ENCODE data around the gene CFL2.
A peak's percentile ranks its signal among the peaks of the same experiment; 100 is the strongest.

Gene CFL2

DNA sequence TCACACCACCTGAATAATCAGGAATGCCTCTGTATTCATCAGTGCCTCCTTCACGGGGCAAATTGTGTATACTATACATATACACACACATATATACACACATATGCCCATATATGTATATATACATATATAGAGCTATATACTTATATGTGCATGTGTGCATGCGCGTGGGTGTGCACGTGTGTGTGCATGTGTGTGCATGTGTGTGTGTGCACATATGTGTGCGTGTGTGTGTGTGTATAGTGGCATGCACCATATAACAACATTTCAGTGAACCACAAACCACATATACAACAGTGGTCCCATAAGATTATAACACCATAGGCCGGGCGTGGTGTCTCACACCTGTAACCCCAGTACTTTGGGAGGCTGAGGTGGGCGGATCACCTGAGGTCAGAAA is 35.7 kb downstream of the CFL2 start:
- ATAC-seq (replicated peaks; ENCODE audit: extremely low read depth, poor library complexity, severe bottlenecking) (no peak), DNase-seq (ENCODE audit: low spot score in 2 of 2) (no peak)
- Mint-ChIP-seq H3K9me3 (no peaks in the 10 kb centered on the region), H3K36me3 (ENCODE audit: insufficient read depth) (no peaks in the 10 kb centered on the region), H3K27ac (ENCODE audit: low read depth) (no peak overlapping the region), H3K4me3 (no peak overlapping the region), H3K4me1 (no peaks in the 10 kb centered on the region), H3K27me3 (peaks cover 13% of the 10 kb centered on the region)

DNA sequence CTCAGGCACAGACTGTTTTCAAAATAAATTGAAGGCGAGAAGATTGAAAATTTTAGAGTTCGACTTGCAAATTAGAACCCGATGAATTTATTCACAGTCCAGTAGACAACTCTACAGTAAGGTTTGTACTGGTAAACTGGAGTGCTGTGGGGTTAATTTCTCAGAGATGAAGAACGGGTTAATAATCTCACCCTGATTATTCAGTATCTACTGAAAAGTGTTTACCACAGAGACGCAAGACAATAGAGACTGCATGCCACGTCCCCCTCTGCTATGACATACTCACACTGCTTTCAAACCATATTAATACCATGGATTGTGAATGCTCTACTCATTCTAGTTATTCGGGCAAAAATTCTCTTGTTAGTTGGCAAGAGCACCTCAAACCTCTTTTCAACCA is 36.1 kb downstream of the CFL2 start:
- Mint-ChIP-seq H3K36me3 (ENCODE audit: insufficient read depth) (peaks cover 1% of the 10 kb centered on the region), H3K27me3 (peaks cover 13% of the 10 kb centered on the region), H3K4me3 (no peak overlapping the region), H3K27ac (ENCODE audit: low read depth) (no peak overlapping the region), H3K9me3 (no peaks in the 10 kb centered on the region), H3K4me1 (no peaks in the 10 kb centered on the region)
- DNase-seq (ENCODE audit: low spot score in 2 of 2) (no peak), ATAC-seq (replicated peaks; ENCODE audit: extremely low read depth, poor library complexity, severe bottlenecking) (no peak)

DNA sequence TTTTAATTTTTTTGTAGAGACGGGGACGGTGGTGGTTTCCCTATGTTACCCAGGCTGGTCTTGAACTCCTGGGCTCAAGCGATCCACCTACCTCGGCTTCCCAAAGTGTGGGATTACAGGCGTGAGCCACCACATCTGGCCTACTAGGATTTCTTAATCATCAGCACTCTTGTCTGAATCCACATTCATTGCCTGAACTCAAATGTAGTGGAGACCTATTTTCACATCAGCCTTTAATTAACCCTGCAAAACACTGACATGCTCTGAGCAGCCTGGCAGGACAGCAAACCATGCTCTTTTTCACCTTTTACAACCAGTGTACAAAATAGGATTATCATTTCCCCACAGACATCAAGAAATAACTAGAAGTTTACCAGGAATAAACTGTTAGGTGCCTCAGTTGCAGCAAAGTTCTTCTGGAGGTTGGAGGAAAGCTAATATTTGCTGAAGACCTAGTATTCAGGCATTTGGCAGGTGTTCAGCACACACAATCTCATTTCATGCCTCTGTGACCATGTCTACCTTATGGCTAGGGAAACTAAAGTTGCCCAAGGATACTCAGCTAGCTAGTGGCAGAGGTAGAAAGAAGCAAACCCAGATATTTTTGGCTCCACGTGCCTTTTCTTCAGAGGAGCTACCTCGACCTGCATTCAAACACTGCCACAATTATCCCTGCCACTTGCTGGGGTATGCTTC is 37.7 kb downstream of the CFL2 start:
- Mint-ChIP-seq H3K27me3 (peaks cover 11% of the 10 kb centered on the region), H3K27ac (ENCODE audit: low read depth) (no peak overlapping the region), H3K4me1 (no peaks in the 10 kb centered on the region), H3K36me3 (ENCODE audit: insufficient read depth) (peaks cover 2% of the 10 kb centered on the region), H3K9me3 (no peaks in the 10 kb centered on the region), H3K4me3 (no peak overlapping the region)
- ATAC-seq (replicated peaks; ENCODE audit: extremely low read depth, poor library complexity, severe bottlenecking) (no peak), DNase-seq (ENCODE audit: low spot score in 2 of 2) (no peak)

DNA sequence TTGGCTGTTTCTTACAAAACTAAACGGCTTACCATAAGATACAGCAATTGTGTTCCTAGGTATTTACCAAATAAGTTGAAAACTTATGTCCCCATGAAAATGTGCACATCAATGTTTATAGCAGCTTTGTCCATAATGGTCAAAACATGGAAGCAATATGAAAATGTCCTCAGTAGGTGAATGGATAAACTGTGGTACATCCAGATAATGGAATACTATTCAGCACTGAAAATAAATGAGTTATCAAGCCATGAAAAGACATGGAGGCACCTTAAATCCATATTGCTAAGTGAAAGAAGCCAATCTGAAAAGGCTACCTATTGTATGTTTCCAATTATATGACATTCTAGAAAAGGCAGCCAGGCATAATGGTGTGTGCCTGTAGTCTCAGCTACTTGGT is 40.7 kb downstream of the CFL2 start:
- Mint-ChIP-seq H3K27me3 (no peaks in the 10 kb centered on the region), H3K27ac (ENCODE audit: low read depth) (no peak overlapping the region), H3K9me3 (no peaks in the 10 kb centered on the region), H3K4me3 (no peak overlapping the region), H3K4me1 (no peaks in the 10 kb centered on the region), H3K36me3 (ENCODE audit: insufficient read depth) (peaks cover 2% of the 10 kb centered on the region)
- no peak for ATAC-seq (replicated peaks; ENCODE audit: extremely low read depth, poor library complexity, severe bottlenecking)
- no peak for DNase-seq (ENCODE audit: low spot score in 2 of 2)

DNA sequence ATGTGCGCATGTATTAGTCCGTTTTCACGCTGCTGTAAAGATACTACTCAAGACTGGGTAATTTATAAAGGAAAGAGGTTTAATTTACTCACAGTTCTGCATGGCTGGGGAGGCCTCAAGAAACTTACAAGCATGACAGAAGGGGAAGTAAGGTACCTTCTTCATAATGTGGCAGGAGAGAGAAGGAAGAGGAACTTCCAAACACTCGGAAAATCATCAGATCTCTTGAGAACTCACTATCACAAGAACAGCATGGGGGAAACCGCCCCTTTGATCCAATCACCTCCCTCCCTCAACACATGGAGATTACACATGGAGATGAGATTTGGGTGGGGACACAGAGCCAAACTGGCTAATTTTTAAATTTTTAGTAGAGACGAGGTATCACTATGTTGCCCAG is 42.7 kb downstream of the CFL2 start:
- Mint-ChIP-seq H3K9me3 (no peaks in the 10 kb centered on the region), H3K4me3 (no peak overlapping the region), H3K36me3 (ENCODE audit: insufficient read depth) (peaks cover 2% of the 10 kb centered on the region), H3K27ac (ENCODE audit: low read depth) (no peak overlapping the region), H3K27me3 (no peaks in the 10 kb centered on the region), H3K4me1 (no peaks in the 10 kb centered on the region)
- ATAC-seq (replicated peaks; ENCODE audit: extremely low read depth, poor library complexity, severe bottlenecking) = no peak
- no peak for DNase-seq (ENCODE audit: low spot score in 2 of 2)

DNA sequence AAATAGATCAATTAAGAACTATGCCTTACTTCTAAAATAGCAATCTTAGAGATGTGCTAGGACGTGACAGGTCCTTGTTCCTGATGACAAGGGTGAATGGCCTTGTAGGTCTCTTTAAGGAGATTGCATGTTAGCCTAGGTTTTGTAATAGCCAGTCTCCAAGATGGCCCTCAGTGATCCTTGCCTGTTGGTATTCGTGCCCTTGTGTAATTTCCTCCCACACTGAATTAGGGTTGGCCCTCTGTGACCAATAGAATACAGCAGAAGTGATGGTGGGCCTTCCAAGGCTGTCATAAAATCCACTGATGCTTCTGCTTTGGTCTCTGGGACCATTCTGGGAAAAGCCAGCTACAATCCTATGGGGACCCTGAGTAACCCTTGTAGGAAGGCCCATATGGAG is 46.3 kb downstream of the CFL2 start:
- ATAC-seq (replicated peaks; ENCODE audit: extremely low read depth, poor library complexity, severe bottlenecking) = no peak
- H3K27me3 Mint-ChIP-seq = no peaks in the 10 kb centered on the region
- peaks cover 5% of the 10 kb centered on the region for H3K4me1 Mint-ChIP-seq
- no peak overlapping the region for H3K27ac Mint-ChIP-seq (ENCODE audit: low read depth)
- no peak for DNase-seq (ENCODE audit: low spot score in 2 of 2)
- no peak overlapping the region for H3K4me3 Mint-ChIP-seq
- H3K9me3 Mint-ChIP-seq = no peaks in the 10 kb centered on the region
- no peaks in the 10 kb centered on the region for H3K36me3 Mint-ChIP-seq (ENCODE audit: insufficient read depth)

DNA sequence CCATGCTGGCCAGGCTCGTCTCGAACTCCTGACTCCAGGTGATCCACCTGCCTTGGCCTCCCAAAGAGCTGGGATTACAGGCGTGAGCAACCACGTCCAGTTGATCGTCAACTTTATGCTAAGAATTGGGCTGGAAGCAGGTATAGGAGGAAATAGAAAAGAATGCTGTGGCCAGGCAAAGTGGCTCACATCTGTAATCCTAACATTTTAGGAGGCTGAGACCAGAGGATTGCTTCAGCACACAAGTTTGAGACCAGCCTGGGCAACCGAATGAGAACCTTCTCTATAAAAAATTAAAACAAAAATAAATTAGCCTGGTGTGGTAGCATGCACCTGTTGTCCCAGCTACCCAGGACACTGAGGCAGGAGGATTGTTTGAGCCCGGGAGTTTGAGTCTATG is 47.4 kb downstream of the CFL2 start:
- no peak for ATAC-seq (replicated peaks; ENCODE audit: extremely low read depth, poor library complexity, severe bottlenecking)
- DNase-seq (ENCODE audit: low spot score in 2 of 2) = no peak
- Mint-ChIP-seq H3K36me3 (ENCODE audit: insufficient read depth) (no peaks in the 10 kb centered on the region), H3K4me1 (peaks cover 5% of the 10 kb centered on the region), H3K4me3 (no peak overlapping the region), H3K27ac (ENCODE audit: low read depth) (no peak overlapping the region), H3K9me3 (no peaks in the 10 kb centered on the region), H3K27me3 (no peaks in the 10 kb centered on the region)

DNA sequence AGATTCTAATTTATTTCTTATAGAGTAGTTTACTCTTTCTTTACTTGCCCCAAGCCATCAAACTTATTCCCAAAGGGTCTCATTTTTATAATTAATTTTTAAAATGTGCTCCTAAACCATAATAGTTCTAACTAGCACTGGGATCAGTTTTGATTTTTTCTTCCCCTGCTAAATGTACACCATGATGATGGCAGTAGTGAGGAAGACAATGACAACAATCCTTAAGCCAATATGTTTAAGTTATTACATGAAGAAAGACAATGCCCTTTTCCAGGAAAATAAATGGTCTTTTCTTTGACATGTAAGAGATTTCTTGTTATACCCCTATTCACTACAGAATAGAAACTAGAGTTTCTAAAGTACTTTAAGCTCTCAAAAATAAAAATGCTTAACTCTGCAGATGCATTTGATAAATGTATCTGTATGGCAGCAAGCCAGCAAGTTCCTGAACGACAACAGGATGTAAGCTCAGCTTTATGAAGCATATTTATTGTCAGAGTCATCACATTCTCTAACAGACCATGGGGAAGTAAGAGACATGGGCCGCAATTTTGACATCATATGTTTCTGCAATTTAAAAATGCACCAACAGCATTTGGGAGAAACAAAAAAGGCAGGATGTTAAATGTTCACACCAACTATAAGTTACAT is 48.5 kb downstream of the CFL2 start:
- Mint-ChIP-seq H3K27ac (ENCODE audit: low read depth) (no peak overlapping the region), H3K36me3 (ENCODE audit: insufficient read depth) (no peaks in the 10 kb centered on the region), H3K9me3 (peaks cover 3% of the 10 kb centered on the region), H3K4me1 (peaks cover 5% of the 10 kb centered on the region), H3K27me3 (no peaks in the 10 kb centered on the region), H3K4me3 (no peak overlapping the region)
- DNase-seq (ENCODE audit: low spot score in 2 of 2) (no peak), ATAC-seq (replicated peaks; ENCODE audit: extremely low read depth, poor library complexity, severe bottlenecking) (no peak)

DNA sequence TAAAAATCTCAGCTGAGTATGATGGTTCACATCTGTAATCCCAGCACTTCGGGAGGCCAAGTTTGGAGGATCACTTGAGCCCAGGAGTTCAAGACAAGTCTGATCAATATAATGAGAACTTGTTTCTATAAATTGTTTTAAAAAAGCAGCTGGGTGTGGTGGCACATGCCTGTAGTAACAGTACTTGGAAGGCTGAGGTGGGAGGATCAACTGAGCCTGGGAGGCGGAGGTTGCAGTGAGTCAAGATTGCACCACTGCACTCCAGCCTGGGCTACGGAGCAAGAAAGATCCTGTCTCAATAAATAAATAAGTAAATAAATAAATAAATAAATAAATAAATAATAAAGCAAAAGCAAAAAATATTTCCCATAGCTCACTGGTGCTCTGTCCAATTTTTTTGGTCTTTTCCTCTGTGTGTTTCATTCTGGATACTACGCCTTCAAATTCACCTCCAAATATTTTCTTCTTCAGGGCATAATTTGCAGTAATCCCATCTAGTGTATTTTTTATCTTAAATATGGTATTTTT is 51.8 kb downstream of the CFL2 start:
- Mint-ChIP-seq H3K27ac (ENCODE audit: low read depth) (peak overlapping the region; percentile 35), H3K4me3 (no peak overlapping the region), H3K4me1 (peaks cover 5% of the 10 kb centered on the region), H3K9me3 (peaks cover 6% of the 10 kb centered on the region), H3K36me3 (ENCODE audit: insufficient read depth) (no peaks in the 10 kb centered on the region), H3K27me3 (no peaks in the 10 kb centered on the region)
- DNase-seq (ENCODE audit: low spot score in 2 of 2) (no peak), ATAC-seq (replicated peaks; ENCODE audit: extremely low read depth, poor library complexity, severe bottlenecking) (no peak)

DNA sequence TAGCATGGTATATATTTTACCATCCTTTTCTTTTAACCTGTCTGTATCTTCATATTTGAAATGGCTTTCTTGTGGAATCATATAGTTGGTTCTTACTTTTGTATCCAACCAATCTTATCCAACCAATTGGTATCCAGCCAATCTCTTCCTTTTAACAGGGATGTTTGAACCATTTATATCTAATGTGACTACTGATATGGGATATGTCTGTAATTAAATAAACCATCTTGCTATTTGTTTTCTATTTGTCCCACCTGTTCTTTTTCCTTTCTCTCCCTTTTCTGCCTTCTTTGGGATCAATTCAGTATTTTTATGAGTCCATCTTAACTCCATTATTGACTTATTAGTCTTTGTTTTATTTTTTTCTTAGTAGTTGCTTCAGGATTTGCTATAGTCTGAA is 53.6 kb downstream of the CFL2 start:
- no peaks in the 10 kb centered on the region for H3K4me1 Mint-ChIP-seq
- ATAC-seq (replicated peaks; ENCODE audit: extremely low read depth, poor library complexity, severe bottlenecking) = no peak
- H3K9me3 Mint-ChIP-seq = peaks cover 6% of the 10 kb centered on the region
- no peaks in the 10 kb centered on the region for H3K27me3 Mint-ChIP-seq
- no peak for DNase-seq (ENCODE audit: low spot score in 2 of 2)
- no peak overlapping the region for H3K27ac Mint-ChIP-seq (ENCODE audit: low read depth)
- no peaks in the 10 kb centered on the region for H3K36me3 Mint-ChIP-seq (ENCODE audit: insufficient read depth)
- no peak overlapping the region for H3K4me3 Mint-ChIP-seq
